ENCODE data around the gene COPS2.

The COPS2 gene

GRCh38 chr15:49094923-49095322 is 60.5 kb downstream of the COPS2 start:
- in situ Hi-C loops (cut with MboI; ENCODE audit: low sequenced_read_pairs, unreplicated experiment) = loop anchor here (25.0 kb wide), 1 partner anchor 1042 kb away; no protein-coding TSS in a partner anchor
- DNase-seq (ENCODE audit: low spot score) = no peak
- TF ChIP-seq CTCF (IDR thresholded peaks at IDR 0.05; ENCODE audit: borderline replicate concordance, control extremely low read depth, extremely low read depth, insufficient read depth, missing control alignments) = no peak

DNA sequence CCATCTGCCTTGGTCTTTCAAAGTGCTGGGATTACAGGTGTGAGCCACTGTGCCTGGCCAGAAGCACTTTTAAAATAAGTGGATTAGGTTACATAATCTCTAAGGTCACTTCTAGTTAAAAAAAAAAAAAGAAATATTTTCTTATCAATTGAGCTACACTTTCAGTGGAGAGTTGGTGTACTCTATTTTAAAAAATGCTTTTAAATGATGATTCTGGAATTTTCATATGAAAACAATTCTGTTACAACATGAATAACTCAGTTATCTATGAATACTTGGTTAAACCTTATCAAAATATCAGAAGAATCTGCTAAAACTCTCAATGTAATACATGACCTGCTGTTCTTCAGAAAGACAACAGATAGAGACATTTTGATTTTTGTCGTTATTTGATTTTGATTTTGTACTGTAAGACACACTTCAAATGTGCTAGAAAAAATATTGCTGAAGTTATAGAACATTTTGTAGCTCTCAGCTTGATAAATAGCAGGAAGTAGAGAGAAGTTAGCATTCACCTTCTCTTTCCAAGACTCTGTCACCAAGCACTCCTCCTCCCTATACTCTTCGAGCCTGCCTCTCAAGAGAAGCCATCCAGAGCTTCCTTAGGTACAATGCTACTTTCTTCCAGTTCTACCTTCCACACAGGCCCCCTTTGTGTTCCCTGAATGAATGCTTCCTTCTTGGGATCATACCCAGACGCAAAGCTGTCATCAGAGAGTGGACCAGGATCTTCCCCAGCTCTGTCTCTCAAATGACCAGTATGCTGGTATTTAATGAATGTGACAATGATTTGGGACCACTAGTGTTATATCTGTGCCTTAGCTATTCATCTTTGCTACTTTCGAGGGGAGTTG is 61.9 kb downstream of the COPS2 start:
- no peak for TF ChIP-seq CTCF (IDR thresholded peaks at IDR 0.05; ENCODE audit: borderline replicate concordance, control extremely low read depth, extremely low read depth, insufficient read depth, missing control alignments)
- in situ Hi-C loops (cut with MboI; ENCODE audit: low sequenced_read_pairs, unreplicated experiment) = loop anchor here (25.0 kb wide), 1 partner anchor 1044 kb away; no protein-coding TSS in a partner anchor
- no peak for DNase-seq (ENCODE audit: low spot score)

DNA sequence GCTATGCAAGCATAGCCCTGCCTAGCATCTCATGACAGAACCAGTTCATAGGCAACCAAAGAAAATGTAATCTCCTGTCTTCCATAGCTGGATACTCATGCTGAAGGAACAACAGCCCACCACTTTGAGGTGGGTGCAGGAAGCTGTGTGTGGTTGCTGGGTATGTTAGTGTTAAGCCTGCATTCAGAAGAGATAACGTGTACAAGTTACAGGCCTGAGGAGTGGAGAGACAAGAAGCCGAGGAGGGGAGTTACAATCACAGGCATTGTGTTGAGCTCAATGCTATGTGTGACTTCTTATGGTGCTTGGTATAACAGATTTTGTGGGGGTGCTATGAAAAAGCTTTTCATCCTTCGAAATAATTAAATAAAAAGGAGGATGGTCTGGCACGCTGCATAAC is 66.4 kb downstream of the COPS2 start:
- no peak for TF ChIP-seq CTCF (IDR thresholded peaks at IDR 0.05; ENCODE audit: borderline replicate concordance, control extremely low read depth, extremely low read depth, insufficient read depth, missing control alignments)
- in situ Hi-C loops (cut with MboI; ENCODE audit: low sequenced_read_pairs, unreplicated experiment) = loop anchor here (25.0 kb wide), 1 partner anchor 1048 kb away; no protein-coding TSS in a partner anchor
- DNase-seq (ENCODE audit: low spot score) = no peak

DNA sequence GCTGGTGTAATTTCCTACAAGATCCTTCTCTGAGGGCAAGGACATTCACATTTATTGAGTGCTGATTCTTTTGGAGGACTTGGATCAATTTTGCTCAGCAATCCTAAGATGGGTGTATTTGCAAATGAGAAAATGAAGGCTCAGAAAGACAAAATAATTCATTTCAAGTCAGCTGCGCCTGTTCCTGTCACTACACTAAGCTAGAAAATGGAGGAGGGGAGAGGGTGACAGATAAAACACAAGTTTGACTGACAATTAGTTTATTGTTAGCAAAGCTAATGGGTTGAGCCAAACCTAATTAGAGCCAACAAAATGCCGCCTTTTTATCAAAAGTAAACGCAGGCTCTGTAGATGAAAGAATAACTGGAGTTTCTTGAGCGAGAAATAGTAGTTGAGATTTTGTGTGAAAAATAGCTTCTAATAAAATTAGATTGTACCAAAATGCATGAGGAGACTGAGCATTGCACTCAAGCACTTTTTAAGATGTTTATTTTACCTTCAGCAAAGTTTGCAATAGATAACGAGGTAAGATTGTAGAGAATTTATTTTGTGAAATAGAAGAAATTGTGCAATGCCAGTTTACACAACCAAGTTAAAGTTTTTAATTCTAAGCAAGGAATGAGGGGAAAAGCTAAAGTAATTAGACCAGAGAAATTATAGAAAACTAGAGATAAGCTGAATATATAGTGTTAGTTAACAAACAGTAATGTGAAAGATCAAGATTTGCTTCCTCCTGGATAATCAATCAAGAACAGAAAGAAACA is 69.5 kb downstream of the COPS2 start:
- TF ChIP-seq CTCF (IDR thresholded peaks at IDR 0.05; ENCODE audit: borderline replicate concordance, control extremely low read depth, extremely low read depth, insufficient read depth, missing control alignments) = no peak
- in situ Hi-C loops (cut with MboI; ENCODE audit: low sequenced_read_pairs, unreplicated experiment) = loop anchor here (25.0 kb wide), 1 partner anchor 1051 kb away; no protein-coding TSS in a partner anchor
- no peak for DNase-seq (ENCODE audit: low spot score)

- DNase-seq (ENCODE audit: low spot score) = no peak
- in situ Hi-C loops (cut with MboI; ENCODE audit: low sequenced_read_pairs, unreplicated experiment) = loop anchor here (25.0 kb wide), 1 partner anchor 1053 kb away; no protein-coding TSS in a partner anchor
- no peak for TF ChIP-seq CTCF (IDR thresholded peaks at IDR 0.05; ENCODE audit: borderline replicate concordance, control extremely low read depth, extremely low read depth, insufficient read depth, missing control alignments)
Observed at GRCh38 chr15:49084285-49084570, 71.2 kb downstream of the COPS2 start.

- TF ChIP-seq CTCF (IDR thresholded peaks at IDR 0.05; ENCODE audit: borderline replicate concordance, control extremely low read depth, extremely low read depth, insufficient read depth, missing control alignments) = no peak
- in situ Hi-C loops (cut with MboI; ENCODE audit: low sequenced_read_pairs, unreplicated experiment) = loop anchor here (25.0 kb wide), 1 partner anchor 1054 kb away; no protein-coding TSS in a partner anchor
- DNase-seq (ENCODE audit: low spot score) = no peak
Observed at GRCh38 chr15:49083401-49084284, 71.8 kb downstream of the COPS2 start.

Measured in GM13976 (cell line).